ENCODE data around the gene IDE.

IDE gene

GRCh38 chr10:92492748-92493240 is 81.1 kb downstream of the IDE start:
- Histone ChIP-seq H3K36me3 (ENCODE audit: insufficient read depth, low read length) (peaks cover 40% of the 10 kb centered on the region; the same call in 1 of the 2 replicates), H3F3A (ENCODE audit: low read depth) (no peaks in the 10 kb centered on the region), H4K20me1 (ENCODE audit: insufficient read depth, low read length, poor library complexity, severe bottlenecking) (no peaks in the 10 kb centered on the region), H3K4me2 (ENCODE audit: low read depth, low read length, poor library complexity, severe bottlenecking) (no peak overlapping the region), H3K79me2 (ENCODE audit: insufficient read depth, low read length) (no peaks in the 10 kb centered on the region), H3K9ac (ENCODE audit: low read depth, low read length, poor library complexity, severe bottlenecking) (no peak overlapping the region), H3K4me1 (ENCODE audit: insufficient read depth, low read length, poor library complexity, severe bottlenecking) (no peaks in the 10 kb centered on the region), H2AFZ (ENCODE audit: low read length) (no peak overlapping the region), H3K9me2 (replicated peaks; ENCODE audit: low read depth, low read length) (no peaks in the 10 kb centered on the region), H3K9me3 (ENCODE audit: insufficient read depth, low read depth, low read length) (no peaks in the 10 kb centered on the region), H3K4me3 (ENCODE audit: low read length, poor library complexity, severe bottlenecking) (no peak overlapping the region), H3K27me3 (ENCODE audit: insufficient read depth, low read length, poor library complexity, severe bottlenecking) (no peaks in the 10 kb centered on the region)
- no peak for TF ChIP-seq CTCF (conservative IDR thresholded peaks at IDR 0.05; ENCODE audit: low read length)
- TF ChIP-seq EZH2phosphoT487 (IDR thresholded peaks at IDR 0.05; ENCODE audit: borderline replicate concordance), result no peak

GRCh38 chr10:92490387-92490786 is 83.5 kb downstream of the IDE start:
- no peaks in the 10 kb centered on the region for H3K9me3 ChIP-seq (ENCODE audit: insufficient read depth, low read depth, low read length)
- no peaks in the 10 kb centered on the region for H3K9me2 ChIP-seq (replicated peaks; ENCODE audit: low read depth, low read length)
- no peak overlapping the region for H3K4me3 ChIP-seq (ENCODE audit: low read length, poor library complexity, severe bottlenecking)
- H3K27me3 ChIP-seq (ENCODE audit: insufficient read depth, low read length, poor library complexity, severe bottlenecking), result no peaks in the 10 kb centered on the region
- no peaks in the 10 kb centered on the region for H3K79me2 ChIP-seq (ENCODE audit: insufficient read depth, low read length)
- H2AFZ ChIP-seq (ENCODE audit: low read length), result no peak overlapping the region
- peaks cover 57% of the 10 kb centered on the region; the same call in 1 of the 2 replicates for H3K36me3 ChIP-seq (ENCODE audit: insufficient read depth, low read length)
- H3K4me2 ChIP-seq (ENCODE audit: low read depth, low read length, poor library complexity, severe bottlenecking), result no peak overlapping the region
- H3K4me1 ChIP-seq (ENCODE audit: insufficient read depth, low read length, poor library complexity, severe bottlenecking), result no peaks in the 10 kb centered on the region
- no peaks in the 10 kb centered on the region for H4K20me1 ChIP-seq (ENCODE audit: insufficient read depth, low read length, poor library complexity, severe bottlenecking)
- TF ChIP-seq CTCF (conservative IDR thresholded peaks at IDR 0.05; ENCODE audit: low read length) (no peak), EZH2phosphoT487 (IDR thresholded peaks at IDR 0.05; ENCODE audit: borderline replicate concordance) (no peak)
- no peaks in the 10 kb centered on the region for H3F3A ChIP-seq (ENCODE audit: low read depth)
- H3K9ac ChIP-seq (ENCODE audit: low read depth, low read length, poor library complexity, severe bottlenecking), result no peak overlapping the region

GRCh38 chr10:92486637-92487036 is 87.3 kb downstream of the IDE start:
- Histone ChIP-seq H3K4me1 (ENCODE audit: insufficient read depth, low read length, poor library complexity, severe bottlenecking) (no peaks in the 10 kb centered on the region), H3K36me3 (ENCODE audit: insufficient read depth, low read length) (peaks cover 60% of the 10 kb centered on the region; the same call in 1 of the 2 replicates), H3K79me2 (ENCODE audit: insufficient read depth, low read length) (no peaks in the 10 kb centered on the region), H2AFZ (ENCODE audit: low read length) (no peak overlapping the region), H3K9me2 (replicated peaks; ENCODE audit: low read depth, low read length) (no peaks in the 10 kb centered on the region), H3K9me3 (ENCODE audit: insufficient read depth, low read depth, low read length) (no peaks in the 10 kb centered on the region), H3F3A (ENCODE audit: low read depth) (no peaks in the 10 kb centered on the region), H3K9ac (ENCODE audit: low read depth, low read length, poor library complexity, severe bottlenecking) (no peak overlapping the region), H3K4me3 (ENCODE audit: low read length, poor library complexity, severe bottlenecking) (no peak overlapping the region), H4K20me1 (ENCODE audit: insufficient read depth, low read length, poor library complexity, severe bottlenecking) (no peaks in the 10 kb centered on the region), H3K27me3 (ENCODE audit: insufficient read depth, low read length, poor library complexity, severe bottlenecking) (no peaks in the 10 kb centered on the region), H3K4me2 (ENCODE audit: low read depth, low read length, poor library complexity, severe bottlenecking) (no peak overlapping the region)
- no peak for TF ChIP-seq EZH2phosphoT487 (IDR thresholded peaks at IDR 0.05; ENCODE audit: borderline replicate concordance)
- TF ChIP-seq CTCF (conservative IDR thresholded peaks at IDR 0.05; ENCODE audit: low read length), result no peak
